Activated CD4-positive, alpha-beta T cell treated with anti-CD3 and anti-CD28 coated beads, Interleukin-2, Interleukin-4, amounts not matched to agents 100 ng/mL and 50 ng/mL, durations not matched to agents 16 hours and 8 hours (primary cell): Measurements from ENCODE around the gene DNAJA3.

ENCODE experiments used
- DNase-seq: peaks from one replicate; pipeline ENCODE4 v3.0.0-alpha.2; 2020; ENCODE audit warnings: low spot score

Gene DNAJA3

DNA sequence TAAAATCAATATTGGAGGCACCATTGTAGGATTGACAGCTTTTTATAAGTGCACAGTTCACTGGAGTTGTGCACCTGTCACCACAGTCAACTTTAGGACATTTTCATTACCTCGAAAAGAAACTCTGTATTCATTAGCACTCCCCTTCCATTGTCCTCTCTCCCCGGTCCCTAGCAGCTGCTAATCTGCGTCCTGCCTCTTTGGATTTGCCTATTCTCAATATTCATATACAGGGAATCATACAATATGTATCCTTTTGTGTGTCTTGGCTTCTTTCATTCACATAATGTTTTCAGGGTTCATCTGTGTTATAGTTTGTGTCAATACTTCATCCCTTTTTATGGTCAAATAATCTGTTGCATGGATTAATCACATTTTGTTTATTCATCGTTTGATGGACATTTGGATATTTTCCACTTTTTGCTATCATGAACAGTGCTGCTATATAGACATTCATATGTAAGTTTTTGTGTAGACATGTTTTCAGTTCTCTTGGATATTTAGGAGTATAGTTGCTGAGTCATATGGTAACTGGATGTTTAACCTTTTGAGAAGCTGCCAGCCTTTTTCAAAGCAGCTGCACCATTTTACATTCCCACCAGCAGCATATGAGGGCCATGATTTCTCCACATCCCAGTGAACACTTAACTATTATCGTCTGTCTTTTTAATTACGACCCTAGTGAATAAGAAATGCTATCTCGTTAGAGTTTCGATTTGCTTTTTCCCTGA is 9.8 kb downstream of the DNAJA3 start:
- no peak for DNase-seq

DNA sequence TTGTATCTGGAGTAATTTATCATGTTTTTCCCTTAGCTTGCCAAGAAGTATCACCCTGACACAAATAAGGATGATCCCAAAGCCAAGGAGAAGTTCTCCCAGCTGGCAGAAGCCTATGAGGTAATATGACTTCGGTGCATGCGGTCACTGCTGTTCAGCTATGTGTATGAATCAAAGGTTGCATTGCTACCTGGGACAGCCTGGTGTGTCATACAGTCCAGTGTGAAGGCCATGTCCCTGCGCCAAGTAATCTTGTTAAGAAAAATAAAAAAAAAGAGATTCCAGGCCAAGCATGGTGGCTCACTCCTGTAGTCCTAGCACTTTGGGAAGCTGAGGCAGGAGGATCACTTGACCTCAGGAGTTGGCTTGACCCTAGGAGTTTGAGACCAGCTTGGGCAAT is 11.7 kb downstream of the DNAJA3 start:
- DNase-seq, result no peak

DNA sequence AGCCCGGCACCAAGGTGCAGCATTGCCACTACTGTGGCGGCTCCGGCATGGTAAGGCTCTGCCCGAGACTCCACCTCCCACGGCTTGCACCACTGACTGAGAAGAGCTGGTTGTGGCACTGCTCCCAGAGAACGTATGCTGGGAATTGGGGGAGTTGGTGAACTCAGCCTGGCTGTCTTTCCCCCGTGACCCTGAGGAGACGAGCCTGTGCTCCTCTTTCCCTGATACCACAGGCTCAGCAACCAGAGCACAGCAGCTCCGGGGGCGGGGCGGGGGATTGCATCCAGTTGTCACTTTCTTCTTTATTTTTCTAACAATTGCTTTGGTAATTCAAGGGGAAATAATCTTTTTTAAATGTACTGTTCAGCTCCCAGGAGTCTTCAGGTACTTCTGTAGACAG is 16.7 kb downstream of the DNAJA3 start:
- no peak for DNase-seq

DNA sequence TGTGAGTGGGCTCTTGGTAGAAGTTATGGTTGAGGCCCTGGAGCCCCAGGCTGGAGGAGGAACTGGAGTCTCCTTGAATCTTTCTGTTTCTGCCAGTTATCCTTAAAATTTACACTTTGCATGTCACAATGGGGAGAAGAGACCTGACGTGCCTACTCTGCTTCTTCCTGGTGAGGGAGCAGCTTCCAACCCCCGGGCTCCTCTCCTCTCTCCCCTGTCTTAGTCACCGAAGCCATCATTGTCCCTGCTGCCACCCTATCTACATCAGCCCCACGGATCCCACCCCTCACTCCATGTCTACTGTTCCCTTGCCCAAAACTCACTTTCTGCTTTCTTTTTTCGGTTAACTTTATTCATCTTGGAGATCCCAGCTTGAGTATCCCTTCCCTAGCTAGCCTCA is 17.6 kb downstream of the DNAJA3 start:
- DNase-seq, result no peak

DNA sequence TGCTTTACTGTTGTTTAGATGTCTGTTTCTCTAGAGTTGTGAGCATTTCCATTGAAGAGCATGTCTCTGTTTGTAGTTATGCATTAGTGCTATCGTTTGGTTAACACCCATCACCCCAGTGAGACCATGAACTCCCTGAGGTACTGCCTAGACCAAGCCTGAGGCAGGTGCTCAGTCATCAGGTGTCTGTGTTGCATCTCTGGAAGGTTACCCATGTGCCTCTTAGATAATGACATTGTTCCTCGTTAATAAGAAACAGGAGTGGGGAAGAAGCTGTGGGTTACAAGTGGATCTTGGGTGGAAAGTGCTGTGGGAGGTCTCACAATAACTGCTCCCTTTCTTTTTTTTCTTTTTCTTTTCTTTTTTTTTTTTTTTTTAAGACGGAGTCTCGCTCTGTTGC is 18.3 kb downstream of the DNAJA3 start:
- DNase-seq, result no peak

DNA sequence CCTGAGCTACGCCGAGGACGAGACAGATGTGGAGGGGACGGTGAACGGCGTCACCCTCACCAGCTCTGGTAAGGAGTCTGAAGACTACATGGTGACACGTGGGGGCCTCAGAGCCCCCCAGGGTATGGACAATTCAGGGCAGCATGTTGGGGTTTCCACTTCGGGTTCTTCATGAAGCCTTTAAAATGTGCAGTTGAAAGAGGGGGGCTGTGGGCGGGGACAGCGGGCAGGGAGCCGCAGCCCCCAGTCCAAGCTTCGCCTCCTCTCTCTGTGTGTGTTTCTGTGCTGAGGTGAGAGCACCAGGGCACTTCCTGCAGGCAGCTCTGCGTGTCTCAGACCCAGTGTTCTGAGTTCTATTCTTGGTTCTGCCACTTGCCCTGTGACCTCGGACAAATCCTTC is 24.8 kb downstream of the DNAJA3 start:
- DNase-seq, result no peak

DNA sequence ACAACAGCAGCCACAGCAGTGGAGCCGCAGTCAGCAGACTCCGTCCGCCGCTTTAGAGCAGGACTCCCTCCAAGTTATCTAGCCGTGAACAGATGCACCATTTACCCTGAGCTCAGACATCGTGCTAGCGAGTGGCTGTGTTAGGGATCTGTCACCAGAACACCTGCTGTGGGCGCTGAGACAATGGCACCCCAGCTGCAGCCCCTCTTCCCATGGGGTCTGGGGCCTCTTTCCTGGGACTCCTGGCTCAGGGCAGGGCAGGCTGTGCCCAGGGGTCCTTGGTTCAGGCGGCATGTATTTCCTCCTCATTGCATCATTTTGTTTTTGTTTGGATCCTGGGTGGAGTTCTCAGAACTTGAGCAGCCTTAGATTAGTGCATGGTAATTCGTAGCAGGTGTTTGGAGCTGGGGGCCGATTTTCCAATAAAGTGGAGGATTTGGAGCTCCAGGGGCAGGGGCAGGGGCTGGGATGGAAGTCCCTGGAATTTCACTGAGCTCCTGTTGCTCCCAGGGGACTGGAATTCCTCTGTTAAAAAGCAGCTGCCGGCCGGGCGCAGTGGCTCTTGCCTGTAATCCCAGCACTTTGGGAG is 25.4 kb downstream of the DNAJA3 start:
- no peak for DNase-seq

DNA sequence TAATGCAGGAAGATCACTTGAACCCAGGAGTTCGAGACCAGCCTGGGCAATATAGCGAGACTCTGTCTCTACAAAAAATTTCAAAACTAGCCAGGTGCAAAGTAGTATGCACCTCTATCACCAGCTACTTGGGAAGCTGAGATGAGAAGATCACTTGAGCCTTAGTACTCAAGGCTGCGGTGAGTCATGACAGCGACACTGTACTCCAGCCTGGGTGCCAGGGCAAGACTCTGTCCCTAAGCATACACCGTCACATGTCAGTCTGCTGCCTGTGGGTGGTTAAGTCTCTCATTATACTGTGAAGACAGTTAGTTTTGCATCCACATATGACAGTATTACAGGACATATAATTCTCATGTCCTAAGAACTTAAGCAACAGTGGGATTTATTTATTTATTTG is 27.0 kb downstream of the DNAJA3 start:
- no peak for DNase-seq

DNA sequence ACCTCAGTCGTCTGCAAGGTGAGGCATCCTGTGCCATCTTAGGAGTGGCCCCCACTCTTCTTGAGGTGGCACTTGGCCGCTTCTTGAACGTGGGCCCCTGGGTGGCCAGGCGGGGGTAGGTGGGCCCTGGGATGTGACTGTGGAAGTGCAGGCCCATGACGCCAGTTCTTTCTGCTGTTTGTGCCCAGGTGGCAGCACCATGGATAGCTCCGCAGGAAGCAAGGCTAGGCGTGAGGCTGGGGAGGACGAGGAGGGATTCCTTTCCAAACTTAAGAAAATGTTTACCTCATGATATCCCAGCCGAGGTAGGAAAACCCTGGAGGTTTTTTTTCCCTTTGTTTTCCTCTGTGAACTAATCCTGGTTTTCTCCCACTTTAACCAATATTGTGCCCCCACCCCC is 29.0 kb downstream of the DNAJA3 start:
- no peak for DNase-seq

DNA sequence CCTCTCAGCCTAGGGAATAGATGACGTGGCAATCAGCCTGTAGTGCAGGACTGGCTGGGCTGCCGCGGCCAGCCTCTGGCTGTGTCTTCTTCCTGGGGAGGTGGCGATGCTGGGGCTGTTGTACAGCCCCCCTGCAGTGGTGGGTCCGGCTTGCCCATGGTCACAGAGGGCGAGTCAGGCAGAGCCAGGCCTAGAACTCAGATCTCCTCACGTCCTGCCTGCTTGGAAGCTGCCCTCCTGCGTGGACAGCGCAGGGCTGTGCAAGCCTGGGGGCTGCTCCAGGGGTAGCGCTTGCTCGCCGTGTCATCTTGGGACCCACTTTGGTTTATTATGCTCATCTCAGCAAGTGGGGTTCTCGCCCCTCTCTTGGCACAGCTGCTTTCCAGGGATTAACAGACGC is 29.4 kb downstream of the DNAJA3 start:
- DNase-seq, result no peak

DNA sequence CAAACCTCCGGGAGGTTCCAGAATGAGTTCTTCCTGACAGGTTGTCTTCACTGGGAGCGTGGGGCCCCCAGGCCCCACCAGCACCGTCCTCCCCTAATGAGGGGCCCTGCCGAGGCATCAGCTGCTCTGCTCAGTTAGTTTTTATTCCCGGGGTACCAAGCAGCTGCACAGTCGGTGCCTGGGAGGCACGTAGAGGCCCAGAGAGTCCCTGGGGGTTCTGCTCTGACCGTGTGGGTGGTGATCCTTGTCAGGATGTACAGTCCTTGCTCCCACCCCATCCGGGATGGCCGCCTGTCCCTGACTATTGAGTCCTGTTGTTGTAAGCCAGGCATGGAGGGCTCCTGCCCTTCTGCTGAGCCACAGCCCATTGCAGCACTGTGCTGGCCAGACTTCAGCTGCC is 30.3 kb downstream of the DNAJA3 start:
- DNase-seq, result no peak

DNA sequence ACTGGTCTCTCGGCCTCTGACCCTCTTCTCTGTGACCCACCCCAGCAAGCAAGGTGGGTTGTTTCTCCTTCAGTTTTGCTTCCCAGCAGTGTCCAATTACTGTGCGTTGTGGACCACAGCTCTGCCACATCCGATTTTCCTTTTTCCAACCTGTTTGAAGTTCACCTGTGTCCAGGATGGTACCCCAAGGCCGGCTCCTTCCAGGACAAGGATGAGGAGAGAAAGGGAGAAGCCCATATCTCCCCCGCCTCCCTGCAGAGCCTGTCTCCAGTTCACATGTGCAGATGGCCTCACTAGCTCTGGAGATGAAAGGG is 35.2 kb downstream of the DNAJA3 start:
- no peak for DNase-seq

DNA sequence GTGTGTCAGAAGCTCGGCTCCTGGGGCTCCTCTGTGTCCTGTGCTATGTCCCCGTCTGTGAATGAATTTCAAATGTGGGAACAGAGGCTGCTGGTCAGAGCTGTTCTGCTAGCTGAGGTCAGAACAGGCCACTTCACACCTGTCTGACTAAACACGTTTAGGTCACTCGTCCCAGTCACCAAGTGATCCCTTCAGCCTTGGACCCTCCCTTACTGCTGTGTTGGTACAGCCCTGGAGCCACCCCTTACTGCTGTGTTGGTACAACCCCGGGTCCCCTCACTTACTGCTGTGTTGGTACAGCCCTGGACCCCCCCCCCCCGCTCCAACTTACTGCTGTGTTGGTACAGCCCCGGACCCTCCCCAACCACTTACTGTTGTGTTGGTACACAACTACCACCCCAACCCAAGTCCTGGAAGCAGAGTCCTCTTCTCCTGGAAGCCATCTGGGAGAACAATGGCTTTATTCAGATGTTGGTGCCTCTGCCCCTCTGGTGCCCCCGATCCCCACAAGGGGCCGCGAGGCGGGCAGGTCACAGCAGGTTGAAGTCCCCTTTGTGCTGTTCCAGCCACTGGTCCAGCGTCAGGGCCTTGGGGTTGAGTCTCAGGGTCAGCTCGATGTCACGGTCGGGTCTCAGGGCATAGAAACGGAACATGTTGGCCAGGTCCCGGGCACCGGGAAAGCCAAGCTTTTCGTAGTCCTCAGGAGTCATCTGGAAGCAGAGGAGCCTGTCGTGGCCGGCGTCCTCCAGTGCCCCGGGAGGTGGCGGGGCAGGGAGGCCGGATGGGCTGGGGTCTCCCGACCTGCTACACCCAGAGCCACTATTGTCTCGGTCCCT is 35.8 kb downstream of the DNAJA3 start:
- no peak for DNase-seq

DNA sequence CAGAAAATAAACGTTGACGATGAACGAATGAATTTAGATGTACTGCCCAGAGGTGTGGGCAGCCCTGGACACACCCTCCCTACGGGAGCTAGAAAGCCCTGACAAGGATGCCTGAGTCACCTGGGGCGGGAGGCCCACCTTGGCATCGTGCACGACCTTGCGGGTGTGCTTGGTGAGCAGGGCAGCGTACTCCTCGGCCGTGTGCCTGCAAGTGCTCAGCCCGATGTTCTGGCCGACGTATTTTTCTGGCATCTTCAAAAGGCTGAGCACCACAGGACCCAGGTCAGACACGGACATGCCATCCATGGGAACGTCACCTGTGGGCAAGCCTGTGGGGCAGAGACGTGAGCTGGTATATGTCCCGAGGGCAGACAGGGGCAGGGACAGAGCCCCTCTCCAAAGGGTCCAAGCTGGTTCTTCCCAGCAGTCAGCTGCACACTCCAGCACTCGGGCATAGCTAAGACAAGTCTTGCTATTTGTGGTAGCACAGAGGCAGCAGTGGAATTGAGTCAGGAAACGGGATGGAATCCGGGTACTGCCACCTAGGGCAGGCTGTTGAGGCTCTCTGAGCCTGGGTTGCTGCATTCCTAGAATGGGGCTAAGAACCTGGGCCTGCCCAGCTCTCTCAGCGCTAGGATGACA is 38.0 kb downstream of the DNAJA3 start:
- no peak for DNase-seq

DNA sequence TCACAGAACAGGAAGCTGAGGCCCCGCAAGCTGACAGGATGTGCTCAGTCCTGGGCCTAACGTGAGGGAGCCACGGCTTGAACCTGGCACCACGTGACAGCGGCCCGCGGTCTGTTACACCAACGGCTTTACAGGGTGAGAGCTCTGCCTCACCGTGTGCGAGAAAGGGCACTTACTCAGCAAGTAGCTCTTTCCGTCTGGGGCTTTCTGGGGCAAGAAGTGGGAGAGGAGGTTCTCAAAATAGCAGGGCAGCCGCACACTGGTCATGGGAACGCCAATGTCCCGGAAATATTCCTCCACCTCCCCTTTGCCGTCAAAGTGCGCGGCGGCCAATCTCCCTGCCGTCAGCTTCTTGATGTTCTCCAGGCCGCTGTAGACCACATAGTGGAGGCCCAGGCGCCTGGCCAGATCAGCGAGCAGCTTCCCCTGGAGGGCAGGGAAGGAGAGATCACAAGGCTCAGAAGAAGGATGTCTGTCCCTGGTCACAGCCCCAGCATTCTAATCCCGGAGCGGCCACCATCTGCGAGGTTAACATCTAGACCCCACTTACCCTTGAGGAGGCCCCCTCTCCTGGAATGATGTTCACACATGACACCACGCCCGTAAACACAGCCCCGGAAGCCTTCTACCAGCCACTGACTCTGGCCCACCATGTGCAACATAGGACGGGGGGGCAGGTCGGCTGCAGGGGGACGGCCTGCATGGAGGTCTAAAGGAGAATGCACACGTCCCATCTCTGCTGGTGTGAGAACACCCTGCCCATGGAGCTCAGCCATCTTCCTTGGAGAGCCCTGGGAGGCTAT is 40.5 kb downstream of the DNAJA3 start:
- peak; percentile 58 for DNase-seq

DNA sequence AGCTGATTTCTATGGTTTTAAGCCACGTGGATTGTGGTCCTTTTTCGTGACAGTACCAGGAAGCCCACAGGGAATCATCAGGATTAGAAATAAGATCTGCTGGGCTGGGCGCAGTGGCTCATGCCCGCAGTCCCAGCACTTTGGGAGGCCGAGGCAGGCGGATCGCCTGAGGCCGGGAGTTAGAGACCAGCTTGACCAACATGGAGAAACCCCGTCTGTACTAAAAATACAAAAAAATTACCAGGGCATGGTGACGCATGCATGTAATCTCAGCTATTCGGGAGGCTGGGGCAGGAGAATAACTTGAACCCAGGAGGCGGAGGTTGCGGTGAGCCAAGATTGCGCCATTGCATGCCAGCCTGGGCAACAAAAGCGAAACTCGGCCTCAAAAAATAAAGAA is 42.2 kb downstream of the DNAJA3 start:
- DNase-seq, result no peak

DNA sequence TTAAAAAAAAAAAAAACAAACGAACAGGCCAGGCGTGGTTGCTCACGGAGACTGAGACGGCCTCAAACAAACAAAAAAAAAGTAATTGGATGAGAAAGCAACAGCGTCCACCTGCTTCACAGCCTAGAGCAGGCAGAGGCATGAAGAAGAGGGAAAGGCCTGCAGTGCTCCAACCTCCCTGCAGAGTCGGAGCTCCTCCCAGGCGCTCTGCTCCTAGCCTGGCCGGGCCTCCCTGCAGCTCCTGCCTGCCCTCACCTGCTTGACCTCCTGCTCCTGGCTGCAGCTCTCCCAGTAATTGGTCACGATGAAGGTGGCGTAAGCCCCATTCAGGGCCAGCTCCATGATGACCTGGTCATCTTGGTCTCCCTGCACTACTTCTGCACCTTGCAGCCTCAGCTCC is 43.3 kb downstream of the DNAJA3 start:
- DNase-seq, result no peak

DNA sequence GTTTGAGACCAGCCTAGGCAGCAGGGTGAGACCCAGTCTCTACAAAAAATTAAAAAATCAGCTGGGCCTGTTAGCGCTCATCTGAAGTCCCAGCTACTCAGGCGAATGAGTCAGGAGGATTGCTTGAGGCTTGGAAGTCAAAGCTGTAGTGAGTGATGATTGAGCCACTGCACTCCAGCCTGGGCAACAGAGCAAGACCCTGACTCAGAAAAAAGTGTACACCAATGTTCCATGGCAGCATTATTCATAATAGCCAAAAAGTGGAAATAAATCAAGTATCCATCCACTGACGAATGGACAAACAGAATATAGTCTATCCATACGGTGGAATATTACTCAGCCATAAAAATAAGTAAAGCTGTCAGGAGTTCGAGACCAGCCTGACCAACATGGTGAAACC is 46.2 kb downstream of the DNAJA3 start:
- DNase-seq, result no peak

DNA sequence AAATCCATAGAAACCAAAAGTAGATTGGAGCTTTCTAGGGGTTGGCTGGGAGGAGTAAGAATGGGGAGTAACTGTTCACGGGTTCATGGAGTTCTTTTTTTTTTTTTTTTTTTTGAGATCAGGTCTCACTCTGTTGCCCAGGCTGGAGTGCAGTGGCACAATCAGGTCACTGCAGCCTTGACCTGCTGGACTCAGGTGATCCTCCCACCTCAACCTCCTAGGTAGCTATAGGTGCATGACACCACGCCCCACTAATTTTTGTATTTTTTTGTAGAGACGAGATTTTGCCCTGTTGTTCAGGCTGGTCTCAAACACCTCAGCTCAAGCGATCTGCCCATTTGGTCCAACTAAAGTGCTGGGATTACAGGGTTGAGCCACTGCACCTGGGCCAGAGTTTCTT is 47.2 kb downstream of the DNAJA3 start:
- no peak for DNase-seq

DNA sequence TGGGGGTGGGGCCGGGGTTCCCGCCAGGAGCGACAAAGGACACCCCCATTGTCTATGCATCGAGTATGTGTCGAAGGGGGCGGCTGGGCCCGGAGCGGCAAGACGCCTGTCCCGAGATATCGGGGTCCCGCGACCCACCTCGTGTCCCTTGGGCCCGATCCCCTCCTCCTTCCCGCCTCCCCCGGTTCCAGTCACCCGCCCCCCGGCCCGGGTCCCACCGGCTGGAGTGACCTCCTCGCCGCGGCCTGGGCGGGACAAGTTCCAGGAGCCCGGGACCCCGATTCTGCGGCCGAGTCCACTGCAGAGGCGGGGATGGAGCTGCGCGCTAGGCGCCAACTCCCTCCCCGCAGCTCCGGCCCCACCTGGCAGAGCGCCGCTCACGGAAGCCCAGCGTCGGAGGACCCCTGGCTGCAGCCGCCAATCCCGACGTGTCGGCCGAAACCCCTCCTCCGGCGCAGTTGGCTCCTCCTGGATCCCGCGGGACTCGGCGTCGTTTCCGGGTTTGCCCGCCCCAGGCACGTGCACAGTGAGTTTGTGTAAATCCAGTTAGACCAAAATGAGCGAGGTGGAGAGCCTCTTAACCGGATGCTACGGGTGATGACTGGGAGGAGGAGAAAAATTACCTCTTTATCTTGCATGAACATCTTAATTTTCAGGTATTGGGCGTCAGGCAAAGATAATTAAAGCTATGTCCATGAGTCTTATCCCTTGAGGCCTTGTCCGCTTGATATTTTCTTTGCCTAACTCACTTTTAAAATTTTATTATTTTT is 48.7 kb downstream of the DNAJA3 start, which contains the start of gene NMRAL1:
TSS of gene NMRAL1 (minus strand) at position 434 of the 770 bp plus-strand sequence. CDS start 493 bp downstream, outside the sequence.
- peak; percentile 96 for DNase-seq
